WTC11 (cell line): ENCODE results near the gene CRK. TPM values are rescaled to one million over a fixed set of nuclear protein-coding genes. Genes with fewer than 3 reads are reported as not detected.

Source experiments
- ATAC-seq: fragments of 200-7000 bp; cut with Tn5 transposase; 2 replicates; pipeline ENCODE4 v1.10.0; 2021; ENCODE audit warnings: mild to moderate bottlenecking, moderate library complexity
- CTCF ChIA-PET: fragments of 300-600 bp; sonication (Branson Sonifier 250); formaldehyde crosslinking; loops from one replicate; lab custom pipeline; 2021; ENCODE audit warnings: antibody characterized with exemption; lab: Charles Lee
- POLR2A ChIA-PET: fragments of 350-600 bp; sonication (Branson Sonifier 250); formaldehyde crosslinking; loops from one replicate; lab custom pipeline; 2021; ENCODE audit warnings: antibody characterized with exemption; lab: Charles Lee
- DNase-seq: peaks from one replicate; pipeline ENCODE4 v3.0.0; 2021; ENCODE audit warnings: low spot score
- H3K27ac Mint-ChIP-seq: 2 replicates; pipeline ENCODE4 v1.8.0; 2021; ENCODE audit warnings: mixed read lengths
- H3K27me3 Mint-ChIP-seq: 2 replicates; pipeline ENCODE4 v1.8.0; 2021; ENCODE audit warnings: low read depth, mild to moderate bottlenecking, moderate library complexity, mixed read lengths
- H3K36me3 Mint-ChIP-seq: 2 replicates; pipeline ENCODE4 v1.8.0; 2021; ENCODE audit warnings: mixed read lengths
- H3K4me1 Mint-ChIP-seq: 2 replicates; pipeline ENCODE4 v1.8.0; 2022; ENCODE audit warnings: mixed read lengths
- H3K4me3 Mint-ChIP-seq: 2 replicates; pipeline ENCODE4 v1.8.0; 2021; ENCODE audit warnings: mild to moderate bottlenecking, moderate library complexity, mixed read lengths
- H3K9me3 Mint-ChIP-seq: 2 replicates; pipeline ENCODE4 v1.8.0; 2021; ENCODE audit warnings: mixed read lengths
- ATF1 ChIP-seq: sonication (generic); formaldehyde crosslinking; IDR thresholded peaks from 2 replicates; pipeline ENCODE4 v1.8.1; 2023; ENCODE audit warnings: mild to moderate bottlenecking, moderate library complexity, missing genetic modification reagents
- CBFB ChIP-seq: sonication (generic); formaldehyde crosslinking; IDR thresholded peaks from 2 replicates; pipeline ENCODE4 v1.8.1; 2022; ENCODE audit warnings: mild to moderate bottlenecking, low read depth, missing genetic modification reagents
- CREM ChIP-seq: sonication (generic); formaldehyde crosslinking; IDR thresholded peaks from 2 replicates; pipeline ENCODE4 v1.8.1; 2022; ENCODE audit warnings: mild to moderate bottlenecking, missing genetic modification reagents, moderate library complexity
- ELF4 ChIP-seq: sonication (generic); formaldehyde crosslinking; IDR thresholded peaks from 2 replicates; pipeline ENCODE4 v1.8.1; 2022; ENCODE audit warnings: low read depth, mild to moderate bottlenecking, moderate library complexity, missing genetic modification reagents
- EMX1 ChIP-seq: fragments of 250-450 bp; sonication (Bioruptor Pico); IDR thresholded peaks from 2 replicates; pipeline ENCODE4 v1.8.0; 2021; ENCODE audit warnings: mild to moderate bottlenecking
- GABPB1 ChIP-seq: sonication (generic); formaldehyde crosslinking; IDR thresholded peaks from 2 replicates; pipeline ENCODE4 v1.8.1; 2023; ENCODE audit warnings: mild to moderate bottlenecking, missing genetic modification reagents
- HMGA2 ChIP-seq: fragments of 250-450 bp; sonication (Bioruptor Pico); IDR thresholded peaks from 2 replicates; pipeline ENCODE4 v1.4.0; 2021; ENCODE audit warnings: mild to moderate bottlenecking, moderate library complexity
- HMGXB4 ChIP-seq: sonication (generic); formaldehyde crosslinking; IDR thresholded peaks from 2 replicates; pipeline ENCODE4 v1.8.1; 2023; ENCODE audit warnings: mild to moderate bottlenecking, moderate library complexity, missing genetic modification reagents
- MAX ChIP-seq: sonication (generic); formaldehyde crosslinking; IDR thresholded peaks from 2 replicates; pipeline ENCODE4 v1.8.0; 2022; ENCODE audit warnings: mild to moderate bottlenecking, missing genetic modification reagents
- MYBL2 ChIP-seq: sonication (generic); formaldehyde crosslinking; IDR thresholded peaks from 2 replicates; pipeline ENCODE4 v1.8.1; 2023; ENCODE audit warnings: mild to moderate bottlenecking, moderate library complexity, missing genetic modification reagents
- NFATC4 ChIP-seq: fragments of 250-450 bp; sonication (Bioruptor Pico); IDR thresholded peaks from 2 replicates; pipeline ENCODE4 v1.9.0; 2021; ENCODE audit warnings: mild to moderate bottlenecking
- NR3C1 ChIP-seq: sonication (generic); formaldehyde crosslinking; conservative IDR thresholded peaks from 2 replicates; pipeline ENCODE4 v1.8.1; 2023; ENCODE audit warnings: low read depth, mild to moderate bottlenecking, missing genetic modification reagents
- PRDM15 ChIP-seq: sonication (generic); formaldehyde crosslinking; IDR thresholded peaks from 2 replicates; pipeline ENCODE4 v1.8.0; 2022; ENCODE audit warnings: missing genetic modification reagents
- RELA ChIP-seq: sonication (generic); formaldehyde crosslinking; IDR thresholded peaks from 2 replicates; pipeline ENCODE4 v1.8.1; 2022; ENCODE audit warnings: missing genetic modification reagents, mild to moderate bottlenecking, borderline replicate concordance
- SMAD3 ChIP-seq: sonication (generic); formaldehyde crosslinking; IDR thresholded peaks from 2 replicates; pipeline ENCODE4 v1.8.0; 2022; ENCODE audit warnings: missing genetic modification reagents, mild to moderate bottlenecking, borderline replicate concordance
- SOX15 ChIP-seq: fragments of 250-450 bp; sonication (Bioruptor Pico); IDR thresholded peaks from 2 replicates; pipeline ENCODE4 v1.9.0; 2021; ENCODE audit warnings: mild to moderate bottlenecking
- TCF7 ChIP-seq: sonication (generic); formaldehyde crosslinking; IDR thresholded peaks from 2 replicates; pipeline ENCODE4 v1.8.0; 2022; ENCODE audit warnings: mild to moderate bottlenecking, low read depth, missing genetic modification reagents, moderate library complexity
- ZNF138 ChIP-seq: sonication (generic); formaldehyde crosslinking; conservative IDR thresholded peaks from 2 replicates; pipeline ENCODE4 v1.8.1; 2022; ENCODE audit warnings: mild to moderate bottlenecking, moderate library complexity, missing genetic modification reagents
- ZNF263 ChIP-seq: sonication (generic); formaldehyde crosslinking; IDR thresholded peaks from 2 replicates; pipeline ENCODE4 v1.8.1; 2022; ENCODE audit warnings: low read depth, mild to moderate bottlenecking, moderate library complexity, missing genetic modification reagents
- total RNA-seq: library from RNA; stranded (reverse); gene quantifications from 3 replicates; pipeline ENCODE4 v1.2.3, GENCODE V29; 2021
- TF ChIP-seq, protein P1 (sequence below): sonication (generic); formaldehyde crosslinking; IDR thresholded peaks from 2 replicates; pipeline ENCODE4 v1.8.1; 2022; ENCODE audit warnings: mild to moderate bottlenecking, moderate library complexity, missing genetic modification reagents
- TF ChIP-seq, protein P2 (sequence below): sonication (generic); formaldehyde crosslinking; IDR thresholded peaks from 2 replicates; pipeline ENCODE4 v1.8.1; 2023; ENCODE audit warnings: mild to moderate bottlenecking, missing genetic modification reagents
- TF ChIP-seq, protein P3 (sequence below): fragments of 250-450 bp; sonication (Bioruptor Pico); IDR thresholded peaks from 2 replicates; pipeline ENCODE4 v1.9.0; 2021; ENCODE audit warnings: mild to moderate bottlenecking

CRK gene
- total RNA-seq, 1 experiment from 2014 or later: 45.2 TPM

DNA sequence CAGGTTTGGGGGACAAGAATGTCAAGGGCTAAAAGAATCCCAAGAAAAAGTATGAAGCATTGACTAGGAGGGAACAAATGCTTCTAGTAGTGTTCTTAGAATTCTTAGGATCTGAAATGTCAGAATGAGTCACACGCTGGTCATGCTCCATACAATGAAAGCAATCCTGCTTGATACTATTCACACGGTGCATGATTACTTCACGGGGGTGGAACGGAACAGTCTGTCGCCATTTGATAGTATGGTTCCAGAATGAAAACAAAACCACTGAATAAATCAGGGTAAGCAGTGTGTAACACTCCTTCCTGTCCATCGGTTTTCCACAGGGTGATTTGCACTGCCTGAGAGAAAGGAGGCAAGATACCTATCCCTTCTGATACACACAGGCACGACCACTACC, 33.1 kb downstream of the CRK start (continued):
- TF ChIP-seq NFATC4 (CRISPR knock-in tag): no peak
- TF ChIP-seq, protein P1, sequence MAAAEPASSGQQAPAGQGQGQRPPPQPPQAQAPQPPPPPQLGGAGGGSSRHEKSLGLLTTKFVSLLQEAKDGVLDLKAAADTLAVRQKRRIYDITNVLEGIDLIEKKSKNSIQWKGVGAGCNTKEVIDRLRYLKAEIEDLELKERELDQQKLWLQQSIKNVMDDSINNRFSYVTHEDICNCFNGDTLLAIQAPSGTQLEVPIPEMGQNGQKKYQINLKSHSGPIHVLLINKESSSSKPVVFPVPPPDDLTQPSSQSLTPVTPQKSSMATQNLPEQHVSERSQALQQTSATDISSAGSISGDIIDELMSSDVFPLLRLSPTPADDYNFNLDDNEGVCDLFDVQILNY (CRISPR knock-in tag): no peak
- no peak for TF ChIP-seq RELA (CRISPR knock-in tag)
- no peak for TF ChIP-seq CBFB (CRISPR knock-in tag)

DNA sequence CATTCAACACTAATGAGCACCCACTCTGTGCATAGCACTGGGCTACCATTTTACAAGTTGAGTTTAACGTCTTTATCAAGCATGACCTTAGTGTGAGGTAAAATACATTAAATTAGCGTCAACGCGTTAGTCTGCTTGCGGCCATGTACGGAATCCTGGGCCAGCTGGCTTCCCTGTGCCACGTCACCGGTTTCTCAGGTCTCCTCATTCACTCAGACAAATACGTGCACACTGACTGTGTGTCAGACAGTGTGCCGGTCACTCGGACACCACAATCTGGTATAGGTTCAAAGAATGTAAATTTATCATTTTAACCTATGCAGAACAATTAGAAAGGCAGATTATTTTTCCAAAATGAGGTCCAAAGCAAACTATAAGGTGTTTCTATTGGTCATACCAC, 34.6 kb downstream of the CRK start:
- no peak overlapping the region for H3K27ac Mint-ChIP-seq
- CTCF ChIA-PET: no interaction called here
- H3K27me3 Mint-ChIP-seq: no peaks in the 10 kb centered on the region
- no peaks in the 10 kb centered on the region for H3K9me3 Mint-ChIP-seq
- no peak for TF ChIP-seq SMAD3
- TF ChIP-seq NR3C1 (CRISPR knock-in tag): no peak
- no peak for TF ChIP-seq MYBL2 (CRISPR knock-in tag)
- no peak for TF ChIP-seq HMGXB4
- TF ChIP-seq CREM: no peak
- TF ChIP-seq HMGA2: no peak
- TF ChIP-seq, all 79 proteins: peak for 0
- no peaks in the 10 kb centered on the region for H3K4me1 Mint-ChIP-seq
- peaks cover 38% of the 10 kb centered on the region for H3K36me3 Mint-ChIP-seq
- no peak for DNase-seq
- ATAC-seq: no peak
- POLR2A ChIA-PET: no interaction called here
- H3K4me3 Mint-ChIP-seq: no peak overlapping the region

DNA sequence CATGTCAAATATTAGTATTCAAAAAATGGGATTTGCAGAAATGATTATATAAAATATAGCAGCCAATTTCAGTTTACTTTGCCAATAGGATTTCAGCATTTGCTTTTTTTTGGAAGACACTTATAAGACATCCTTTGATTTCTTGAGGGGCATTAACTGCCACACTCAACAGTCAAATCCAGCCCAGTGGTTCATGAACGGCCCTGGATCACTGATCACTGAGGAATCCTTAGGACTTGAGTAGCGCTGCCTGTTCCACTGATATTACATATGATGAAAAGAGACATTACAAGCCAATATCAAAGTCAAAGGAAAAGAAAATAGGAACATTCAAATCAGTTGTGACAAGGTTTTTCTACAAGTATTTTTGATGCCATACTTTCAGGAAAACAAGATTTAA, 35.1 kb downstream of the CRK start:
- no peaks in the 10 kb centered on the region for H3K9me3 Mint-ChIP-seq
- no peak for DNase-seq
- no peak for ATAC-seq
- no peak overlapping the region for H3K27ac Mint-ChIP-seq
- ChIA-PET CTCF (no interaction called here), POLR2A (no interaction called here)
- H3K4me3 Mint-ChIP-seq: no peak overlapping the region
- peaks cover 35% of the 10 kb centered on the region for H3K36me3 Mint-ChIP-seq
- H3K27me3 Mint-ChIP-seq: no peaks in the 10 kb centered on the region
- H3K4me1 Mint-ChIP-seq: no peaks in the 10 kb centered on the region
- TF ChIP-seq, protein P2, sequence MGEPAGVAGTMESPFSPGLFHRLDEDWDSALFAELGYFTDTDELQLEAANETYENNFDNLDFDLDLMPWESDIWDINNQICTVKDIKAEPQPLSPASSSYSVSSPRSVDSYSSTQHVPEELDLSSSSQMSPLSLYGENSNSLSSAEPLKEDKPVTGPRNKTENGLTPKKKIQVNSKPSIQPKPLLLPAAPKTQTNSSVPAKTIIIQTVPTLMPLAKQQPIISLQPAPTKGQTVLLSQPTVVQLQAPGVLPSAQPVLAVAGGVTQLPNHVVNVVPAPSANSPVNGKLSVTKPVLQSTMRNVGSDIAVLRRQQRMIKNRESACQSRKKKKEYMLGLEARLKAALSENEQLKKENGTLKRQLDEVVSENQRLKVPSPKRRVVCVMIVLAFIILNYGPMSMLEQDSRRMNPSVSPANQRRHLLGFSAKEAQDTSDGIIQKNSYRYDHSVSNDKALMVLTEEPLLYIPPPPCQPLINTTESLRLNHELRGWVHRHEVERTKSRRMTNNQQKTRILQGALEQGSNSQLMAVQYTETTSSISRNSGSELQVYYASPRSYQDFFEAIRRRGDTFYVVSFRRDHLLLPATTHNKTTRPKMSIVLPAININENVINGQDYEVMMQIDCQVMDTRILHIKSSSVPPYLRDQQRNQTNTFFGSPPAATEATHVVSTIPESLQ: no peak
- TF ChIP-seq NFATC4 (CRISPR knock-in tag) (no peak), GABPB1 (CRISPR knock-in tag) (no peak), SOX15 (CRISPR knock-in tag) (no peak), SMAD3 (no peak), MAX (no peak), PRDM15 (CRISPR knock-in tag) (no peak), ZNF263 (CRISPR knock-in tag) (no peak), ELF4 (no peak), ATF1 (no peak), EMX1 (CRISPR knock-in tag) (no peak), TCF7 (CRISPR knock-in tag) (no peak), ZNF138 (CRISPR knock-in tag) (no peak)
- TF ChIP-seq, protein P3, sequence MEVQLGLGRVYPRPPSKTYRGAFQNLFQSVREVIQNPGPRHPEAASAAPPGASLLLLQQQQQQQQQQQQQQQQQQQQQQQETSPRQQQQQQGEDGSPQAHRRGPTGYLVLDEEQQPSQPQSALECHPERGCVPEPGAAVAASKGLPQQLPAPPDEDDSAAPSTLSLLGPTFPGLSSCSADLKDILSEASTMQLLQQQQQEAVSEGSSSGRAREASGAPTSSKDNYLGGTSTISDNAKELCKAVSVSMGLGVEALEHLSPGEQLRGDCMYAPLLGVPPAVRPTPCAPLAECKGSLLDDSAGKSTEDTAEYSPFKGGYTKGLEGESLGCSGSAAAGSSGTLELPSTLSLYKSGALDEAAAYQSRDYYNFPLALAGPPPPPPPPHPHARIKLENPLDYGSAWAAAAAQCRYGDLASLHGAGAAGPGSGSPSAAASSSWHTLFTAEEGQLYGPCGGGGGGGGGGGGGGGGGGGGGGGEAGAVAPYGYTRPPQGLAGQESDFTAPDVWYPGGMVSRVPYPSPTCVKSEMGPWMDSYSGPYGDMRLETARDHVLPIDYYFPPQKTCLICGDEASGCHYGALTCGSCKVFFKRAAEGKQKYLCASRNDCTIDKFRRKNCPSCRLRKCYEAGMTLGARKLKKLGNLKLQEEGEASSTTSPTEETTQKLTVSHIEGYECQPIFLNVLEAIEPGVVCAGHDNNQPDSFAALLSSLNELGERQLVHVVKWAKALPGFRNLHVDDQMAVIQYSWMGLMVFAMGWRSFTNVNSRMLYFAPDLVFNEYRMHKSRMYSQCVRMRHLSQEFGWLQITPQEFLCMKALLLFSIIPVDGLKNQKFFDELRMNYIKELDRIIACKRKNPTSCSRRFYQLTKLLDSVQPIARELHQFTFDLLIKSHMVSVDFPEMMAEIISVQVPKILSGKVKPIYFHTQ (CRISPR knock-in tag): no peak
